Breast epithelium (tissue), 4 donors: ENCODE data around the gene NPVF. TPM values are rescaled to one million over a fixed set of nuclear protein-coding genes. Genes with fewer than 3 reads are reported as not detected.

Source experiments
- DNase-seq, 2 donors: peaks; one replicate each; pipeline ENCODE4 v3.0.0-alpha.2; 2019; ENCODE audit warnings: low spot score in 2 of 2
- H3K27ac ChIP-seq, 2 donors: fragments of 200-600 bp; sonication (generic) in 1 of 2; one replicate each; pipeline ENCODE4 v1.5.1; 2016 to 2019; ENCODE audit warnings: mild to moderate bottlenecking in 1 of 2
- H3K27me3 ChIP-seq, 2 donors: fragments of 200-600 bp; sonication (generic) in 1 of 2; one replicate each; pipeline versions ENCODE4 v1.5.1 to v1.6.0; 2017 to 2019; ENCODE audit warnings: control low read depth in 1 of 2, mild to moderate bottlenecking in 1 of 2
- H3K36me3 ChIP-seq: fragments of 200-600 bp; one replicate; pipeline ENCODE4 v1.5.1; 2019
- H3K4me1 ChIP-seq, 2 donors: fragments of 200-600 bp; sonication (generic); one replicate each; pipeline ENCODE4 v1.5.1; 2016 to 2019; ENCODE audit warnings: control low read depth in 1 of 2
- H3K4me3 ChIP-seq, 3 donors: fragments of 200-600 bp; sonication (generic); 1 replicate in 2 of 3; 2 replicates in 1 of 3; pipeline ENCODE4 v1.5.1; 2016 to 2019; ENCODE audit warnings: mild to moderate bottlenecking in 3 of 3, moderate library complexity in 2 of 3
- H3K9me3 ChIP-seq, 2 donors: fragments of 200-600 bp; sonication (generic) in 1 of 2; one replicate each; pipeline ENCODE4 v1.5.1; 2016 to 2019; ENCODE audit warnings: control low read depth in 1 of 2
- POLR2A ChIP-seq: fragments of 450-650 bp; IDR thresholded peaks from one replicate; pipeline ENCODE4 v1.6.1; 2016; ENCODE audit warnings: antibody characterized with exemption, mild to moderate bottlenecking, moderate library complexity
- POLR2AphosphoS5 ChIP-seq, 3 donors: sonication (generic); formaldehyde crosslinking; IDR thresholded peaks; one replicate each; pipeline ENCODE4 v1.6.1; 2017; ENCODE audit warnings: antibody characterized with exemption in 3 of 3
- intact Hi-C: fragments of 100-400 bp; cut with DNase I; formaldehyde crosslinking; loops from one replicate; pipeline ENCODE4 v1.15.1; 2023; ENCODE audit warnings: low total_unique reads
- total RNA-seq, 3 donors: library from RNA; depleted of rRNA; stranded (reverse); fragments of >200 nt; gene quantifications; one replicate each; pipeline ENCODE4 v1.1.0, GENCODE V29; 2016
- TF ChIP-seq, protein P1 (sequence below), 3 donors: fragments of 450-650 bp; IDR thresholded peaks; one replicate each; pipeline ENCODE4 v1.5.1; 2016 to 2017; ENCODE audit warnings: antibody characterized with exemption in 3 of 3, mild to moderate bottlenecking in 3 of 3, moderate library complexity in 3 of 3

NPVF gene
- total RNA-seq, 3 donors from 2014 or later, result not detected

DNA sequence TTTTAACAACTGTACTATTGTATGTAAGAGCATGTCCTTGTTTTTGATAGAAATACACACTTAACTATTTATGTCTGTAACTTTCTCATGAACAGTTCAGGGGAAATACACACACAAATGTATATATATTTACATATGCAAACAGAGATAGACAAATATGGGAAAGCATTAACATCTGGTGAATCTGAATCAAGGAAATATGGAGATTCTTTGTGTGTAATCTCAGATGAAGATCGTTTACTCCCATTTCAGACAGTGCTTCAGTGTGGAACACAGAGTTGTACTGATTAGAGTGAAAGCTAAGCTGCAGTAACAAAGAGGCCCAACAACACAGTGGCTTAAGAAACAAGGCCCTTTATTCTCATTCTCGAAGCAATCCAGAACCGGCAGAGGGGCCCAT is 26.3 kb upstream of the NPVF start:
- intact Hi-C loops, result loop anchor here (10.0 kb wide), 2 partner anchors 130 to 310 kb away; no protein-coding TSS in a partner anchor
- Histone ChIP-seq H3K9me3 (no peaks in the 10 kb centered on the region), H3K4me3 (no peak overlapping the region), H3K27ac (no peak overlapping the region), H3K27me3 (no peaks in the 10 kb centered on the region), H3K4me1 (no peaks in the 10 kb centered on the region), H3K36me3 (no peaks in the 10 kb centered on the region)
- TF ChIP-seq, protein P1, sequence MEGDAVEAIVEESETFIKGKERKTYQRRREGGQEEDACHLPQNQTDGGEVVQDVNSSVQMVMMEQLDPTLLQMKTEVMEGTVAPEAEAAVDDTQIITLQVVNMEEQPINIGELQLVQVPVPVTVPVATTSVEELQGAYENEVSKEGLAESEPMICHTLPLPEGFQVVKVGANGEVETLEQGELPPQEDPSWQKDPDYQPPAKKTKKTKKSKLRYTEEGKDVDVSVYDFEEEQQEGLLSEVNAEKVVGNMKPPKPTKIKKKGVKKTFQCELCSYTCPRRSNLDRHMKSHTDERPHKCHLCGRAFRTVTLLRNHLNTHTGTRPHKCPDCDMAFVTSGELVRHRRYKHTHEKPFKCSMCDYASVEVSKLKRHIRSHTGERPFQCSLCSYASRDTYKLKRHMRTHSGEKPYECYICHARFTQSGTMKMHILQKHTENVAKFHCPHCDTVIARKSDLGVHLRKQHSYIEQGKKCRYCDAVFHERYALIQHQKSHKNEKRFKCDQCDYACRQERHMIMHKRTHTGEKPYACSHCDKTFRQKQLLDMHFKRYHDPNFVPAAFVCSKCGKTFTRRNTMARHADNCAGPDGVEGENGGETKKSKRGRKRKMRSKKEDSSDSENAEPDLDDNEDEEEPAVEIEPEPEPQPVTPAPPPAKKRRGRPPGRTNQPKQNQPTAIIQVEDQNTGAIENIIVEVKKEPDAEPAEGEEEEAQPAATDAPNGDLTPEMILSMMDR (IDR thresholded peaks at IDR 0.05), result no peak
- TF ChIP-seq POLR2AphosphoS5 (IDR thresholded peaks at IDR 0.05), result no peak
- TF ChIP-seq POLR2A, result no peak
- no peak for DNase-seq

DNA sequence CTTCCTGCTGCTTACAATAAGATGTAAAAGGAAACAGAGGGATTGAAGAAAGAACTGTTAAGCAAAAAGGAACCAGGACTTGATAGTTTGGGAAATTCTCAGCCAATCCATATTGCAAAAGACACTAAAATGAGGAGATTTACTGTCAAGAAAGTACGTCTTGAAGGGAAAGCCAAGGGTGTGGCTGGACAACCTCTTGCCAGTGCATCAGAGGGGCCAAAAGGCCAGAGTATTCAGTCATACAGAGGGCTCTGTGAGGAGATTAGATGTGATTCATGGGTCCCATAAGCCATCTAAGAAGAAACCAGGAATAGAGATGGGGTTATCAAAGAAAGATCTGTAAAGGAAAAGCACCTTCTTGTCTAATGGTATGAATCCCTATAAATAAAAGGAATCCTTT is 25.4 kb upstream of the NPVF start:
- Histone ChIP-seq H3K4me1 (no peaks in the 10 kb centered on the region), H3K9me3 (no peaks in the 10 kb centered on the region), H3K4me3 (no peak overlapping the region), H3K27ac (no peak overlapping the region), H3K27me3 (no peaks in the 10 kb centered on the region), H3K36me3 (no peaks in the 10 kb centered on the region)
- TF ChIP-seq POLR2A (no peak), POLR2AphosphoS5 (IDR thresholded peaks at IDR 0.05) (no peak)
- TF ChIP-seq, protein P1 (IDR thresholded peaks at IDR 0.05), result no peak
- intact Hi-C loops, result loop anchor here (10.0 kb wide), 2 partner anchors 131 to 311 kb away; no protein-coding TSS in a partner anchor
- DNase-seq, result no peak

DNA sequence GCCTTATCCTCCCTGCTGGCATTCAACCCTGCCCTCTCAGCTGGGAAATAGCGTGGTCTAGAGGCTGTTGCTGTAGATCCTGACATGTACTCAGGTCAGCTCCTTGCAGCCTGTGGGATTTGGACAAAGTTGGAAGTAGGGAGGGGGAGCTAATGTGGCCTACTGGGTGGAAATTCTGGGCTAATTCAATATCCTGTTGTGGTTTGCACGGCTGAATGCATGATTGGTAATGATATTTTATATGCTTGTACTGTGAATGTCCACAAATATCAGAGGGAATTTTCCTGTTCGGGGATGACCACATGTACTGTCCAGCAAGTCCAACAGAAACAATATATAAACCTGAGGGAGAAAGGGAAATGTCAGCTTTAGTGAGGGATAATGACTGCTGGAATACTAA is 22.1 kb upstream of the NPVF start:
- no peak for DNase-seq
- no peaks in the 10 kb centered on the region for H3K4me1 ChIP-seq
- intact Hi-C loops, result loop anchor here (10.0 kb wide), 2 partner anchors 134 to 314 kb away; no protein-coding TSS in a partner anchor
- no peaks in the 10 kb centered on the region for H3K36me3 ChIP-seq
- H3K9me3 ChIP-seq, result no peaks in the 10 kb centered on the region
- no peak overlapping the region for H3K4me3 ChIP-seq
- H3K27me3 ChIP-seq, result no peaks in the 10 kb centered on the region
- TF ChIP-seq POLR2A (no peak), POLR2AphosphoS5 (IDR thresholded peaks at IDR 0.05) (no peak)
- TF ChIP-seq, protein P1 (IDR thresholded peaks at IDR 0.05), result no peak
- no peak overlapping the region for H3K27ac ChIP-seq

DNA sequence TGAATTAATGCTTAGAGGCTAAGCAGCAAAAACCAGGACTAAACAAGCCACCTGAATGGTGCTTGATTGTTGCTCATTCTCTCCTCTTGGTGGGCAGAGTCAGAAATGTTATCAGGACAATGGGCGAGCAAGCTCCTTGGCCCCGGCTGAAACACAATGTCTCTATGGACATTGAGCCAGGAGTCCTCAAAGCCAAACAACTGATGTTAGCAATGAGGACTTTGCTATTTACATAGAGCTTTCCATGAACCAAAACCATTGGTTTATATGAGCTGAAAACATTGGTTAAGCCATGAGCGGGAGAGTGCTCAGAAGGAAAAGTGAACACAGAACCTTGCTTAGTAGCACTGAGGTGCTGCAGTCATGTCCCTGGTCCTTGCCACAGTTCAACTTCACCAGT is 21.5 kb upstream of the NPVF start:
- Histone ChIP-seq H3K27me3 (no peaks in the 10 kb centered on the region), H3K4me3 (no peak overlapping the region), H3K36me3 (no peaks in the 10 kb centered on the region), H3K4me1 (no peaks in the 10 kb centered on the region), H3K9me3 (no peaks in the 10 kb centered on the region), H3K27ac (no peak overlapping the region)
- TF ChIP-seq POLR2AphosphoS5 (IDR thresholded peaks at IDR 0.05) (no peak), POLR2A (no peak)
- TF ChIP-seq, protein P1 (IDR thresholded peaks at IDR 0.05), result no peak
- DNase-seq, result no peak
- intact Hi-C loops, result loop anchor here (10.0 kb wide), 2 partner anchors 135 to 315 kb away; no protein-coding TSS in a partner anchor

DNA sequence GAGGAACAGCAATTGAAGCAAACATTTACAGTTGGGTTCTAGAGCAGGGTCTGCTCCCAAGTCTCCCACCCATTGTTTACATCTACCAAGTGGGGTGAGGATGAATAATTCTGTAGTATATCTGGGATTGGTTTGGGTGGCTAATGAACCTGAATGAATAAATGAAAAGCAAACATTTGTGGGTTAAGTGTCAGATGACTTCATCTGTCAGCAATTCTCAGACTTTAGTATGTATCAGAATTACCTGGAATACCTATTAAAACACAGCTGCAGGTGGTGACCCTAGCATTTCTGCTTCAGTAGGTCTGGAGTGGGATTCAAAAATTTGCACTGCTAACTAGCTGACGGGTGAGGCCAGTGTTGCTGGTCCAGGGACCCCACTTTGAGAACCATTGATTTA is 18.0 kb upstream of the NPVF start:
- TF ChIP-seq POLR2A (no peak), POLR2AphosphoS5 (IDR thresholded peaks at IDR 0.05) (no peak)
- TF ChIP-seq, protein P1 (IDR thresholded peaks at IDR 0.05), result no peak

More for the DNA sequence above, 18.0 kb upstream of the NPVF start:
- no peaks in the 10 kb centered on the region for H3K9me3 ChIP-seq
- intact Hi-C loops, result no loop called here
- H3K27ac ChIP-seq, result no peak overlapping the region
- no peak for DNase-seq
- no peak overlapping the region for H3K4me3 ChIP-seq
- H3K27me3 ChIP-seq, result no peaks in the 10 kb centered on the region
- no peaks in the 10 kb centered on the region for H3K4me1 ChIP-seq
- no peaks in the 10 kb centered on the region for H3K36me3 ChIP-seq
